Sciatic nerve (tissue), 2 donors: ENCODE results near the gene EFNB2. TPM values are rescaled to one million over a fixed set of nuclear protein-coding genes. Genes with fewer than 3 reads are reported as not detected.
A peak's percentile ranks its signal among the peaks of the same experiment; 100 is the strongest.

Source experiments
- ATAC-seq: fragments of 200-7000 bp; cut with Tn5 transposase; one replicate; pipeline ENCODE4 v1.9.1; 2020; ENCODE audit warnings: mild to moderate bottlenecking, moderate library complexity
- DNase-seq: peaks from one replicate; pipeline ENCODE4 v3.0.0-alpha.2; 2020; ENCODE audit warnings: low spot score
- intact Hi-C: fragments of 100-400 bp; cut with DNase I; formaldehyde crosslinking; loops from one replicate; pipeline ENCODE4 v1.14.2; 2022
- total RNA-seq: library from RNA; stranded (reverse); fragmentation: NEBNext Ultra II Directional; extraction: Animal tissue kit (Norgen Biotek cat#: 25700); gene quantifications from one replicate; pipeline ENCODE4 v1.2.1, GENCODE V29; 2021
- donor health status: DM: no; HTN: no; CAD: no.
- donor health status: DM: no; HTN: no; CAD: no.

The EFNB2 gene
- total RNA-seq, 1 donor from 2014 or later: 37.0 TPM

DNA sequence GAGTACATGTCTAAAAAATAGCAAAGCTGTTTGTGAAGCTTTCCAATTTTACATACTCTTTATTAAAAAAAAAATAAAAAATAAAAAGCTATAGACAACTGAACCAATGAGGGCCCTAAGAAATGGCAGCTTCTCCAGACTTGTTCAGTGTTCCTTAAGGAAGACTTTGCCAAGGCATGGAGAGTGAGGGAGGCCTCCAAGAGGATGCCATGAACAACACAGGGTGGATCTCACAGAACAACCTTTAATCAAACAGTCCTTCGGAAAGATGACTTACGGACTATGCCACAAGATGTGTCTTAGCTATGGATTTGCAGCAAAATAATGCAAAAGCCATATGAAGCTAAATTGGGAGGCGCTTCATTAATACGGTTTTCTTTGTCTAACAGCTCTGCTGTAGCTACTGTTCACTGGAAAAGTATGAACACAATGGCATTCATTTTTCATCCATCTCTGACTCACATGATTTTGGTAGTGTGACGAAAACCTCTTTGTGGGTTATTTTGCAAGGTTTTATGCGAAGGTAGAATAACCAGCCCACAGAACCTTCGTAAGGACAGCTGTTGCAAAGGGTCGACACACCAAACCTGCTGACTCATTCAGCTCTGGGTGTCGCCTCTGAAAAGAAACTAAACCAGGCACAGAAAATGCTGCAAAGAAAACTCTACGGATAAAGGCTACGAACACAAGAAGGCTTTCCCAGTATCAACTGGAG lies 27.7 kb downstream of the EFNB2 start:
- intact Hi-C loops: no loop called here
- ATAC-seq (peak; percentile 67), DNase-seq (no peak)

DNA sequence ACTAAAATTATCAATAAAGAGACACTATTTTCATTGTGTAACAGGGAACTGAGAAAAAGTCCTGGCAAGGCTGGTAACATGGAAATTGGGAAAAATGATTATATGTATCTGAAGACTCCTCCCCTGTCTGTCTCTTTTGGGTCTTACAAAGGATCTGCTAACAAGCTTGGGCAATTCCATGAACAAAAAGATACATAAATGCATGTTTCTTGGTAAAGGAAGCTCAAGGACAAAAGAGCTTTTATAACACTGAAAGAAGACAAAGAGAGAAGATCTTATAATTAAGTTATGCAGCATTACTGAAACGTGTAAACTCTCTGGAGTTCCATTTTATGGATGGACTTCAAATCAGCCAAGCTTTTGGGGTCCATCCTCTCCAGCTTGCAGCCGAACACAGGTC lies 29.2 kb downstream of the EFNB2 start:
- intact Hi-C loops: no loop called here
- ATAC-seq: no peak
- no peak for DNase-seq

DNA sequence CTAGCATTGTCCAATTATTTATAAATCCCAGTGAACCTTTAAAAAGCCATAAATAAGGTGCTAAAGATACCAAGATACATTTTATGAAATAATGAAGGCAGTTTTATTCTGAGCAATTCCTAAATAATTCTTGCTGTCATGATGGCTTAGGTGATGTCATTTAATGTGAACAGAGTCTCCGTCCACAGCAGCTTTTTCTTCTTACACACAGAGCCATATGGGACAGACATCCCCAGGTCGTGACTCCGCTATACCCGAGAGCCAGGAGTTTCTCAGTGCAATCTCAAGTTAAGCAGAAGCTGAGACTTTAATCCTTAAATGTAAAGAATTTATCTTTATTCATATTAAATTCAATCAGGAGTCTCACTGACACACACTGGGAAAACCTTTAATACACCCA lies 29.7 kb downstream of the EFNB2 start:
- no peak for DNase-seq
- intact Hi-C loops: no loop called here
- no peak for ATAC-seq

DNA sequence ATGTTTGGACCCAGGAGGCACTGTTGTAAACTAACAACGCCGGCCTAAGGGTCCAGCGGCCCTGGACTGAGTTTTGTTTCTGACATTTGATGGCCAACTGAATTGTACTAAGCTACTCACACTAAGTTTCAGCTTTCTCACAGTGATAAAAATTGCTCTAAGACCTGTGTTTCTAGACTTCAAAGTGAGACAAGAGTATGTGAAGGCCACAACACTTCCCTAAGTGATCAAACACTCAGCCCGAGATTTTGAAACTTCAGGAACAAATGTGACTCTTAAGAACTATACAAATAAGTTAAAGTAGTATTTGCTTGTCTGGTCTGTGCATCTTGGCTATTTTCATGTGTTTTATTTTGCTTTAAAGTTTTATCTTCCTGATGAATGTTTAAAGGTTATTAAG lies 30.2 kb downstream of the EFNB2 start:
- intact Hi-C loops: no loop called here
- ATAC-seq: no peak
- DNase-seq: no peak

GRCh38 chr13:106503730-106504453 lies 31.6 kb downstream of the EFNB2 start:
- intact Hi-C loops: no loop called here
- DNase-seq (no peak), ATAC-seq (no peak)

- intact Hi-C loops: no loop called here
- ATAC-seq: no peak
Observed at GRCh38 chr13:106503272-106503671, 32.2 kb downstream of the EFNB2 start.

DNA sequence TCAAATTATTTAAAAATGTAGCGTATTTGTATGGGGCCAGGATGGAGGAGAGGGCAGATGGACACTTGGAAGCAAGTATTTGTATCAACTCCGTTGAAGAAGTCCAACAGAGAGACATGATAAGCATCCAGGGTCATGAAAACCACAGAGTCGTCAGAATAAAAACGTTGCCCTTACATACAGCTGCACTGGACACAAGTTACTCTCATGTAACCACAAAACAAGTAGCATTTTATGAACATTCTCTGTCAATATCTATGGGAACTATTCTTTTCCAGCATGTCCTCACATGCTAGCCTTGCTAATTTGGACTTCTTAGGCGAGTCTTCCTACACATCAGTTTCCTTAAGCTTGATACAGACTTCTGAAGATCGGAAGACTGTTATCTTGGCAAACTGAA lies 35.0 kb downstream of the EFNB2 start:
- intact Hi-C loops: no loop called here
- ATAC-seq (peak; percentile 29), DNase-seq (no peak)

More at GRCh38 chr13:106503272-106503671, 32.2 kb downstream of the EFNB2 start:
- no peak for DNase-seq

DNA sequence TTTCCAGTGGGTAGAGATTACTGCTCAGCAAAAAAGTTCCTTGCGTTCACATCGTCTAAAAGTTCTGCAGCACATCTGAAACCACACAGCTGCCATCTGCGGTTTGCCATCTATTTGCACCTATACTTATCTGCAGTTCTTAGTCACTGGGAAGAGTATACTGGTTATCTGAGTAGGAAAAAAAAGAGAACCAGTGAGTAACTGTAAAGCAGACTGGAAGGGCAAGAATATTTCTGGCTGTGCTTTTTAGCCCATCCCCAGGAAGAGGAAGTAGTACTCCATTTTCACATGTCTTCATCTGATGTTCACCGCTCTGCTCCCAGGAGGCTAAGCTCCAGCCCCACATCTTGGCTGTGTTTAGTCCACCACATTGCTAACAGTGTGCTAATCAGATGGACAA lies 35.6 kb downstream of the EFNB2 start:
- intact Hi-C loops: no loop called here
- ATAC-seq (peak; percentile 65), DNase-seq (no peak)

DNA sequence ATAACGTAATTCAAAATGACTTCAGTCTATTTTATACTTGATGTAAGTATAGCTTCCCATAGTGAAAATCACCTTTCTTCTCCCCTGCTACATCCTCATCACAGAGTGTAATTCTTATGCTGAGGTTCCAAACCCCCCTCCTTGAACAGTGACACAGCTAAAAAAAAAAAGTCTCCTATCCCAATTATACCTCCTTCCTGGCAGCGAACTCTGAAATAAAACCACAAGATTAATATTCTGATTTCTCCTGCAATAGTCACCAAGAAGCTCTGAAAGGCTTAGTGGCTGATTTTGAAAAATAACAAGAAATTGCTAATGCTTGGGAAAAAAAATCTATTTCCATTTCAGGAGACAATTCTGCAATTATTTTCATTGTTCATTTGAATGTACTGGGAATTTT lies 36.3 kb downstream of the EFNB2 start:
- no peak for DNase-seq
- ATAC-seq: no peak
- intact Hi-C loops: no loop called here

GRCh38 chr13:106498571-106498970 lies 36.9 kb downstream of the EFNB2 start:
- DNase-seq (no peak), ATAC-seq (peak; percentile 50)
- intact Hi-C loops: no loop called here

DNA sequence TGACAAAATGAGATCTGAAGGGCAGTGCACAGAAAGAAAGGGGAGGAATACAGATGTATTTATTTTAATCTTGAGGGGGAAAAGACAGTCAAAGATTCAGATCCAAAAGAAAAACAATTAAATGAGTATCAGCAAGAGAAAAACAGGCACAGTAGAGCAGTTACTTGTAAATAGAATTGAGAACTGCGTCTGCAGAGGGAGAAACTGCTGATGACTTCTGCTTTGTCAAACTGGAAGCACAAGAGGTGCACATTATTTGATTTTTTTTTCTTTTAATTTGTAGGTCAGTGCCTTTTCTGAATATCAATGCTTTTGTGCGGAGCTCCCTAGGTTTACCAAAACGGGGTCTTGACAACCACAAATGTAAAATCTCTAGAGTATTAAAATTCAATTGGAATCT lies 37.3 kb downstream of the EFNB2 start:
- intact Hi-C loops: no loop called here
- peak; percentile 45 for ATAC-seq
- DNase-seq: no peak

GRCh38 chr13:106497079-106497478 lies 38.4 kb downstream of the EFNB2 start:
- intact Hi-C loops: no loop called here
- no peak for DNase-seq
- no peak for ATAC-seq

GRCh38 chr13:106496072-106496997 lies 39.1 kb downstream of the EFNB2 start:
- intact Hi-C loops: no loop called here
- ATAC-seq (no peak), DNase-seq (no peak)

DNA sequence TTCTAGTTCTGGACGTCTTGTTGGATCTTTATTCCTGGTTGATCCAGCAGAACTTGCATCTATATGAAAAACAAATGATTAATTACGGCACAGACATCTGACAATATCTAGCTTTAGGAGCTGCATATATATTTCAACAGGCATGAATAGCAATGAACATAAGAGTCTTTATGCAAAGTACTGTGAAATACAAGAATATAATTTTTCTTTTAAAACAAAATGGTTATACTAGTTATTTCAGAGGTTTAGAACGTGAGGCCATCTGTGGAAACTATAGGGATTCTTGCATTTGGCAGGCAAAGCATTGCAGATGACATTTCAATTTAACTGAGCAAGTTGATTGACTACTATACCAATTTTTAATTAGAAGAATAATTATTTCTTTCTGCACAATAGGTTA lies 40.5 kb downstream of the EFNB2 start:
- intact Hi-C loops: no loop called here
- no peak for ATAC-seq
- DNase-seq: no peak

DNA sequence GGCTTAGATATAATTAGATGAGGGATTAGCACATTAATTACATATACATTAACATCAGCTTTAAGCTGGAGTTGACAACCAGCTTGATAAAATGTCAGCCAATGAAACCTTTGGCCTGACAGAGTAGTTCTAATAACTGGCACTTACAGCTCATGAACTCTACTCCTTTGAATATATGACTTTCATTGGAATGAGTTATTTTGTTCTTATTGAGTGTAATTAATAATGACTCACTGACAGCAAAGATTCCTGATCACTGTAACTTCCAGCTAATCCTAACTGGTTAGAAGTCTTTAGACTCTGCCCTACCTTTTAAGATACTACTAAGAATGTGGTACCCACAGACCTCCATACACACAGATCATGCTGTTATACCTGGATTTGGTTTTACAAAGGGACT lies 41.0 kb downstream of the EFNB2 start:
- intact Hi-C loops: no loop called here
- ATAC-seq (no peak), DNase-seq (no peak)

DNA sequence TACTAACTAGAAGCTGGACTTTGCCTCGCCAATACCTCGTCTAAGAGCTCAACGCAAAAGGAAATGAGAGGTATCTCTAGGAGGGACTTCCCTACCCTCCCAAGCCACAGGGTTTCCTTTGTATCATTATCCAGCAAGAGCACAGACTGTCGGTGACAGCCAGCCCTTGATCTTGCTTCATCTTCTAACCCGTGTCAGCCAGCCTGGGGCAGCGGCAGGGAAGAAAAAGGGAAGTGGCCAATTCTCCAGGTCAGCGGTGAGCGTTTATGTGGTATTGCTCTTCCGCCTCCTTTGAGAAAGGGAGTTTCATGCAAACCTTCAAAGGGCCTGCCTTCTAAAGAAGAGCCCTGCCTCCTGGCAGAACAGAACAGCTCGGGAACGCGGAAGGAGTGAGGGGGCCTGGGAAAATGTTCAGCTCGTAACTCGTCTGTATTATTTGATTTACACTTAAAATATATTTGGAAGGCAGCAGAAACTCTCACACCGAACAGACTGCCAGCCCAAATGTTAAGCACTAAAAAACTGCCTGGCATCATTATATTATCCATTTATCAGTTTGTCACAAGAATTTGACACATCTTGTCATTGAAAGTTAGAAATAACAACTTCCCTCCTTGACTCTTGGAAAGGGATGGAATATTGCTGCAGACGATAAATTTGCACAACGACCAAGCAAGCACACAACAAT lies 41.8 kb downstream of the EFNB2 start:
- intact Hi-C loops: no loop called here
- ATAC-seq (peak; percentile 33), DNase-seq (no peak)

GRCh38 chr13:106492588-106493475 lies 42.6 kb downstream of the EFNB2 start:
- no peak for DNase-seq
- ATAC-seq: peak; percentile 21
- intact Hi-C loops: no loop called here

DNA sequence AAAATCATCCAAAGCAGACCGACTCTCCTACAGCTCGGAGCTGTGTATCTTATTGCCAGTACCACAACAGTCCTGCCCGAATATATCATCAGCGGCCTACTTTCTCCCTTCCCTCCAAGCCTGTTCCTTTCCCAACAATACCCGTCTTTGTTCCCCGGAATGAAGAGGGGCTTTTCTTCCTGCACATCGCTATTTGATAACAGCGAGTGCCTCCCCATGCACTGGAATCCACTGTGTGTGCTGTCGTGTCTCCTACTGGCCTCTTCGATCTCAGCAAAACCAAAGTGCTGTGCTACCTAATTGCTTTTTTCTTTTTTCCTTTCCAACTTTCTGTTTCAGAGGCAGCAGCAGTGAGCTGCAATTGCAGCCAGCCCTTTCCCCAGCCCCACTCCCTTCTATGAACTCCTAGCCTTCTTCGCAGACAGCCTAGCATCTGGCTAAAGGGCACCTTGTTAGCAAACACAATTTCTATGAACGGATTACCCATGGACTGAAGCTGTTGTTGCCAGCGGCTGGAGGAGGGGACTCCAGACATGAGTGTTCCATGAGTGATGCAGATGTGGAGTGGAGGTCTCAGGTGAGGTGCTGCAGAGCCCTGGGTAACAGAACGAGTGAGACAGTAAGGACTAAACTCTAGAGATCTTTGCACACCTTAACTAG lies 43.4 kb downstream of the EFNB2 start:
- DNase-seq: no peak
- peak; percentile 69 for ATAC-seq
- intact Hi-C loops: no loop called here
